ENCODE measurements around the gene UPP1. TPM values are rescaled to one million over a fixed set of nuclear protein-coding genes. Genes with fewer than 3 reads are reported as not detected.
"Not testable (repeated sequence)": the region's sequence is repeated elsewhere in the genome, so short reads cannot be mapped to it uniquely, and the experiment has no call there.

UPP1 gene
- total and polyA plus RNA-seq, 4 donors: 6.1 to 282 (median 82.9) TPM

GRCh38 chr7:48141521-48141920, 52.5 kb downstream of the UPP1 start:
- 55 to 61% methylated on average over 1 of the region's 1 CpG for WGBS, 2 donors
- Histone ChIP-seq H3K36me3 (ENCODE audit: control insufficient read depth in 4 of 4, insufficient read depth in 4 of 4, low read length in 4 of 4) (no peaks in the 10 kb centered on the region), H3K4me1 (ENCODE audit: control insufficient read depth in 5 of 5, insufficient read depth in 5 of 5, low read length in 5 of 5) (peaks cover 0 to 3% (median 0%) of the 10 kb centered on the region in 5 donors), H3K9ac (ENCODE audit: insufficient read depth in 1 of 2, low read length in 2 of 2) (no peak overlapping the region), H3K27ac (ENCODE audit: low read depth in 1 of 2, low read length in 1 of 2) (no peak overlapping the region), H3K9me3 (ENCODE audit: control insufficient read depth in 4 of 4, insufficient read depth in 3 of 4, low read length in 3 of 4) (no peaks in the 10 kb centered on the region), H3K27me3 (ENCODE audit: control insufficient read depth in 3 of 3, insufficient read depth in 3 of 3, low read length in 2 of 3) (no peaks in the 10 kb centered on the region), H3K4me3 (no peak overlapping the region)
- ATAC-seq (ENCODE audit: insufficient read depth, low FRiP score): no peak
- DNase-seq: no peak
- no peak for TF ChIP-seq CTCF (IDR thresholded peaks at IDR 0.05; ENCODE audit: control extremely low read depth, extremely low read depth)

GRCh38 chr7:48144291-48144768, 55.3 kb downstream of the UPP1 start:
- no peak for TF ChIP-seq CTCF (IDR thresholded peaks at IDR 0.05; ENCODE audit: control extremely low read depth, extremely low read depth)
- Histone ChIP-seq H3K4me3 (no peak overlapping the region), H3K27ac (ENCODE audit: low read depth in 1 of 2, low read length in 1 of 2) (no peak overlapping the region), H3K9ac (ENCODE audit: insufficient read depth in 1 of 2, low read length in 2 of 2) (no peak overlapping the region), H3K36me3 (ENCODE audit: control insufficient read depth in 4 of 4, insufficient read depth in 4 of 4, low read length in 4 of 4) (no peaks in the 10 kb centered on the region), H3K27me3 (ENCODE audit: control insufficient read depth in 3 of 3, insufficient read depth in 3 of 3, low read length in 2 of 3) (no peaks in the 10 kb centered on the region), H3K9me3 (ENCODE audit: control insufficient read depth in 4 of 4, insufficient read depth in 3 of 4, low read length in 3 of 4) (no peaks in the 10 kb centered on the region), H3K4me1 (ENCODE audit: control insufficient read depth in 5 of 5, insufficient read depth in 5 of 5, low read length in 5 of 5) (peaks cover 0 to 3% (median 0%) of the 10 kb centered on the region in 5 donors)
- WGBS, 2 donors: 57 to 73% methylated on average over 4 of the region's 4 CpGs
- ATAC-seq (ENCODE audit: insufficient read depth, low FRiP score) (no peak), DNase-seq (peak in 1 of 3 donors; percentile 5)

- Histone ChIP-seq H3K4me3 (no peak overlapping the region), H3K27me3 (ENCODE audit: control insufficient read depth in 3 of 3, insufficient read depth in 3 of 3, low read length in 2 of 3) (no peaks in the 10 kb centered on the region), H3K4me1 (ENCODE audit: control insufficient read depth in 5 of 5, insufficient read depth in 5 of 5, low read length in 5 of 5) (no peaks in the 10 kb centered on the region), H3K27ac (ENCODE audit: low read depth in 1 of 2, low read length in 1 of 2) (no peak overlapping the region), H3K9ac (ENCODE audit: insufficient read depth in 1 of 2, low read length in 2 of 2) (no peak overlapping the region), H3K9me3 (ENCODE audit: control insufficient read depth in 4 of 4, insufficient read depth in 3 of 4, low read length in 3 of 4) (peaks cover 0 to 5% (median 0%) of the 10 kb centered on the region in 4 donors), H3K36me3 (ENCODE audit: control insufficient read depth in 4 of 4, insufficient read depth in 4 of 4, low read length in 4 of 4) (no peaks in the 10 kb centered on the region)
- no peak for ATAC-seq (ENCODE audit: insufficient read depth, low FRiP score)
- no peak for DNase-seq
- TF ChIP-seq CTCF (IDR thresholded peaks at IDR 0.05; ENCODE audit: control extremely low read depth, extremely low read depth): no peak
- WGBS, 2 donors: 87 to 94% methylated on average over 4 of the region's 4 CpGs
Measured at GRCh38 chr7:48147078-48147591, 58.1 kb downstream of the UPP1 start.

GRCh38 chr7:48147690-48148089, 58.6 kb downstream of the UPP1 start:
- H3K36me3 ChIP-seq (ENCODE audit: control insufficient read depth in 4 of 4, insufficient read depth in 4 of 4, low read length in 4 of 4); H3K27ac ChIP-seq (ENCODE audit: low read depth in 1 of 2, low read length in 1 of 2); H3K9ac ChIP-seq (ENCODE audit: insufficient read depth in 1 of 2, low read length in 2 of 2); H3K9me3 ChIP-seq (ENCODE audit: control insufficient read depth in 4 of 4, insufficient read depth in 3 of 4, low read length in 3 of 4); H3K4me3 ChIP-seq; H3K4me1 ChIP-seq (ENCODE audit: control insufficient read depth in 5 of 5, insufficient read depth in 5 of 5, low read length in 5 of 5); DNase-seq; ATAC-seq (ENCODE audit: insufficient read depth, low FRiP score); H3K27me3 ChIP-seq (ENCODE audit: control insufficient read depth in 3 of 3, insufficient read depth in 3 of 3, low read length in 2 of 3): not testable (repeated sequence)
- WGBS, 2 donors: 65 to 82% methylated on average over 7 of the region's 7 CpGs
